OCI-M2 (cell line): ENCODE measurements around the gene CSNK2B.
A peak's percentile ranks its signal among the peaks of the same experiment; 100 is the strongest.
"Not testable (repeated sequence)": the region's sequence is repeated elsewhere in the genome, so short reads cannot be mapped to it uniquely, and the experiment has no call there.

Experiments
- DNase-seq: peaks from one replicate; lab custom pipeline; 2025; ENCODE audit not compliant: unreplicated experiment; lab: John Stamatoyannopoulos, UW

The CSNK2B gene

DNA sequence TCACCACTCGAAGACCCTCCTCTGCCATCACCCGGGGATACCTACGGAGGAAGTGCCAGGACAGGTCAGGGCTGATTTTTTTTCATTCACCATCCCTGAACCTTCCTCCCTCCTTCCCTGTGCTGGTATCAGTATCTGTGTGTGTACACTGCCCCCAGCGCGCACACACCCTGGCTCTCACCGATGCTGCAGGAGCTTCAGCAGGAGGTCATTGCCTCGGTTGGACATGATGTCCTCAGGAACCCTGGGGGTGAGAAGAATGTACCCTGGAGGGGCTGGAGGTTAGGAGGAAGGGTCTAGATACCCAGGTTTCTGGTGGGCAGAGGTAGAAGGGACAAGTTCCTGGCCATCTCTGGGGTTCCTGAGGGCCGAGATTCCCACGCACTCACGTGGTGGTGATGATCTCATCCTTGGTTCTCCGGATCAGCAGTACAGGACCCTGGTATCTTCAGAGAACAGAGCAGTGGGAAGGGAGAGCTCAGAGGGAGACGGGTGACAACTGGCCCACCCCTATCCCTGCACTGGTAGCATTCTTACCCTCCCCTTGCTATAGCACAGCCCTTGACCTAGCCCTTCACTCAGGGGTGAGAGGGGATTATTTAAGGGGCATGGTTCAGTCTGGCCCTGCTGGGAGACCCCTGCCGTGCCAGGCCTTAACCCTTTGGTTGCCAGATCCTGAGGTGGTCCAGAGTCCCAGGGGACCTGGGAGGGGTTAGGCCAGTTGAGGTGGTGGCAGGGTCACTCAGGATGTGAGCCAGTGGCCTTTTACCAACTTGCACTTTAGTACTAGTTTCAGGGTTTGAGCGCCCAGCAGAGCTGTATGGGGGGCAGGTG is 22.2 kb downstream of the CSNK2B start:
- no peak for DNase-seq

DNA sequence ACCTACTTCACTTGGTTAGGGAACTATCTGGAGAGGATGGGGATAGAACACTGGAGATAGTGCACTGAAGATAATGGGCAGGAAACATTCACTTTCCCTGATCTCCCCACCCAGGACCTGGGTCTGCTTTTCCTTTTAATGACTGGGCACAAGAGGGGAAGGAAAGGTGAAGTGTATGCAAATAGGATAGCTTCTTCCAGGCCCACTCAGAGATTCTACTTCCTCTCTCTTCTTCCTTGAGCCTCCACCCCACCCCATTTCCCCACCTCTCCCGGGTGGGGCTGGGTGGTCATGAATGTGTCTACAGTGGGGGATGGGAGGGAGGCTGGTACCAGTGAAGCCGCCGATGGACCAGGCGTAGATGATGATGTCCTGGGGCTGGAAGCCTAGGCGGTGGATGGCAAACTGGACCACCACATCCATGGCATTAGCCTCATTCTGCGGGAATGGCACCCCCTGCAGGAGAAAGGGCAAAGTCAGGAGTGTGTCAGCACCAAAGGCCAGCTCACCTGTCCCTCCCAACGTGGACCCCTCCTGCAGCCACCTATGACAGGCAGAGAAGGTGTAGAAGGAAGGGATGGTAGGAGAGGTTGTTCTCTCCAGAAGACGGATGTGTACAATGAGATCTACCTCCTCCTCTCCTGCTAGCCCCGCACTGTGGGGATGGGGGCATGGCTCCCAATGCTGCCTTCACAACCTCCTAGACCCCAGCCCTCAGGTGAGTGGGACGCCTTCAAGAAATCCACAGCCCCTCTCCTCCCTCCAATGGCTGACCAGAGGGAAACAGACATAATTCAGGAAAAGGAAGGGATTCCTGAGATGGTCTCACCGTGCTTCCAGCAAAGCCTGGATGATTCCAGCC is 23.6 kb downstream of the CSNK2B start:
- no peak for DNase-seq

- peak; percentile 70 for DNase-seq
Measured at GRCh38 chr6:31690231-31691077, 24.6 kb downstream of the CSNK2B start.

- no peak for DNase-seq
Measured at GRCh38 chr6:31691078-31691463, 25.2 kb downstream of the CSNK2B start.

GRCh38 chr6:31691564-31692108 is 25.8 kb downstream of the CSNK2B start:
- no peak for DNase-seq

GRCh38 chr6:31692353-31692752 is 26.5 kb downstream of the CSNK2B start:
- no peak for DNase-seq

DNA sequence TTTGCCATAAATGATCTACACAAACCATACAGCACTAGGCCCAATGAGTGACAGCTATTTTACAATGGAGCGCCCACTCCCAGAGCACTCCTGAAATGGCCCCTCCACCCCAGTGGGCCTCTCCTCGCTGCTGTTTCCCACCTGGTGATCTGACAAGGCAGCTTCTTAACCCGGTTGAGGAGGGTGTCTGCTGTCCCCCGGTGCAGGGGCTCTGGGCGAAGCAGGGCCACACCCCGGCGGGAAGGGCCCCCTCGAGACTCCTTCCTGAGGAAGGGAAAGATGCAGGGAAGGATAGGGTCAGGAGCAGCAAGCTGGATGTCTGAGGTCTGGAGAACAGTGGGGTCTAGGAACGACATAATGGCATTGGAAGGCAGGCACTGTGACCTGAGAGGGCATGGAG is 27.0 kb downstream of the CSNK2B start:
- DNase-seq = no peak

DNA sequence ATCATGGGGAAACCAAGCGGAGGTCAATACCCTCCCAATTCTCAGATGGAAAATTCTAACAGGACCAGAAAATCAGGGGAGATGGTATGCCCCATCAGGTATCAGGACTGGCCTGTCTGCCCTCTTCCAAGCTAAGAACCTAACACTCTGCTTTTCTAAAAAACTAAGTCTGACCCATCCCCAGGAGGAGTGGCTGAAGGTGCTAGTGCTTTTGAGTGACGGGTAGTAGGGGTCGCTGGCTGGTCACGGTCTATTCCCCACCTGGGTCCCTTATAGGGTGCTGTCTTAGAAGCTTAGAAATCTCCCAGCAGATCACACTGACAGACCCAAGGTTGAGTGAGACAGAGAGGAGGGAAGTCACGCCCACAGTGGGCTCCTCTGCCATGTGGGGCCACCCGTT is 27.7 kb downstream of the CSNK2B start:
- no peak for DNase-seq

DNA sequence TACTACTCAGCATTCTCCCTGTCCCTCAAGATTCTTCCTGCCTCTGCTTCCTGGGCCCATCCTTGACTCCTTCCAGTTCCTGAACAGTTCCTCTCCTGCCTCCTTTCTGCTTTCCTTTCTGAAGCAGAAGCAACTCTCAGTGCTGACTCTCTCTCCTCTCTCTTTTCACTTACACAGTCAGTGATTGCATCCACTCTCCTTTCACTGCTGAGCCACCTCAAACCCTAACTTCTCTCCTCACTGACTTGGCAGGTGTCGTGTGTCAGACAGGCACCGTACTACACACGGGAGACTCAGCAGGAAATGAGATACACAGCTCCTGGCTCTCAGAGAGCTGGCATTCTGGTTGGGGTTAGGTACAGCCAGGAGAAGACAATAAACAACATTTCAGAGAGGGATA is 31.7 kb downstream of the CSNK2B start:
- no peak for DNase-seq

GRCh38 chr6:31700740-31701401 is 35.0 kb downstream of the CSNK2B start:
- no peak for DNase-seq

DNA sequence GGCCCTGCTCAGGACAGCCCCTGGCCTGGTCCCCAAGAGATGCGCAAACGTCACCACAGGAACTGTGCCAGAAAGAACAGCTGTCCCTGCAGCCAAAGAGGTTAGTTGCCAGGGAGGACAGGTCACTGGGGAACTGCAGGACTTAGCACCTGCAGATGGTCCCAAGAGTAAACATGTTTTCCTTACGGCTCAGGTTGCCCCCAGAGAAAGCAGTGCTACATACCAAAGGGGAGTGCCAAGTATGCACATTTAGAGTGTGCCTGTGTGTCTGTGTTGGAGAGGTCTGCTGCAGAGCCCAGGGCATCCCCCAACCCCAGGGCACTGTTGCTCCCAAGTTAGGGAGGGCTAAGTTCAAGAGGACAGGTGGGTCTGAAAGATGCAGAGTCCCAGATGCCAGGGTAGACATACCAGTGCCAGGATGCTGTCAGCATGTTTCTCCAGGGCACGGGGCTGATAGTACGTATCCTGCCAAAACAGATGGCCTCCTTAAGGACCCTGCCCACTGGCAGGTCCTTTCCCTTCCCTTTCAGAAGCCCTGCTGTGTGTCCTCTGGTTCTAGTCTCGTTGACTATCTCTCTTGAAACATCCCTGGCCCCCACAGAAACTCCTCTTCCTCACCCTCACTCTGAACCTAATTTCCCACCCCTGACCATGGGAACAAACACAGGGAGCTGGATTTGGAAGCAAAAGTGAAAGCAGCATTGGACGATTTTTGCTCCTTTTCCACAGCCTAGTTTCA is 36.0 kb downstream of the CSNK2B start:
- DNase-seq = no peak

- DNase-seq = no peak
Measured at GRCh38 chr6:31702405-31702818, 36.5 kb downstream of the CSNK2B start.

DNA sequence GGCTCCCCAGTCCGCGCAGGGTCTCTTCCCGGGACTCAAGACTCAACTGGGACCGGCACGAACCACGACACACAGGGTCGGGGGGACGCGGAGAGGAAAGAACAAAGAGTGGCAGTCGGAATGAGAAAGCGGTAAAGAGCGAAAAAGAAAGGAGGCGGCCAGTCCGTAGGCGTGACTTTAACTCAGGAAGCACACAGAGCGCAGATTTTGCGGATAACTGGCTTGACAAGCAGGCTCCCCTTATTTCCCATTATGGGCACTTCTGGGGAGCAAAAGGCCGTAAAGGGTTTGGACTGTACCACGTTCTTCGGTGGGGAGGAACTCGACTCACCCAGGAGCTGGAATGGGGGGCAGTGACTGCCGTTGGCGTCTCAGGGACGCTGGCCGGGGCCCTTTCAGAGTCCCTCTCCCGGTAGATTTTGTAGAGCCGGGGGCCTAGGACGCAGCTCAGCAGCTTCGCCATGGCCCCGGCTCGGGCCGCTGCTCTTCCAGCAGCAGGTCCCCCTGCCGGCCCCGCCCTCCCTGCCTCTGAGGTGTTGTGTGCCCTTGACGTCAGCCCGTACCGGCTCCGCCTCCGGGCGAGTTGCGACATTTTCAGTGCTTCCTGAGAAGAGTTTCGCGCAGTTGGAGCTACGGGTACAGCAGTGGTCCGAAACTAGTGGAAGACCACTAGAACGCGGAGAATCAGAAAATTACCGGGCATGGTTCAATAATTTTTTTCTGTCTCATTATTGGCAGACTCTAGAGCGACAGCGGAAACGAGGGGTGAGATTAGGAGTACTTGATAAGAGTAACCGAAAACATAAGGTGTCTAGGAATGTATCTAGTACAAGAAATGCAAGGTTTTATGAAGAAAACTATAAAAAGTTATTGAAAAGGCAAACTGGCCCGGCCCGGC is 37.2 kb downstream of the CSNK2B start, which contains the start of gene ABHD16A:
Gene ABHD16A (minus strand): TSS at position 506 of the 898 bp plus-strand sequence. CDS start 43 bp downstream, at position 463.
- DNase-seq = peak; percentile 92

DNA sequence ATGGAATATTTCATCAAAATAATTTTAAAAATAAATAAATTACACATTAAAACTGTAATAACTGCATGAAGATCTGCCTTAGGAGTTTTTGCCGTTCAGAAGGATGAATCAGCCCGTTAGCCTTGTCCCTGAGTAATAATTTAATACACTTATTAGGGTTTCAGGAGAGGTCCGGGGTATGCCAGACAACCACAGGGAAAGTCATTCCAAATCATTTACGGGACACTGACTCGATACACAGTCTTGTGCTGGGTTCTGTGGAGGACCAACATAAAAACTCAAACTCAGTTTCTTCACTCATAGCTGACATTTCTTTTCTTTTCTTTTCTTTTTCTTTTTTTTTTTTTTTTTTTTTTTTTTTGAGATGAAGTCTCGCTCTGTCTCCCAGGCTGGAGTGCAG is 40.1 kb downstream of the CSNK2B start:
- no peak for DNase-seq

DNA sequence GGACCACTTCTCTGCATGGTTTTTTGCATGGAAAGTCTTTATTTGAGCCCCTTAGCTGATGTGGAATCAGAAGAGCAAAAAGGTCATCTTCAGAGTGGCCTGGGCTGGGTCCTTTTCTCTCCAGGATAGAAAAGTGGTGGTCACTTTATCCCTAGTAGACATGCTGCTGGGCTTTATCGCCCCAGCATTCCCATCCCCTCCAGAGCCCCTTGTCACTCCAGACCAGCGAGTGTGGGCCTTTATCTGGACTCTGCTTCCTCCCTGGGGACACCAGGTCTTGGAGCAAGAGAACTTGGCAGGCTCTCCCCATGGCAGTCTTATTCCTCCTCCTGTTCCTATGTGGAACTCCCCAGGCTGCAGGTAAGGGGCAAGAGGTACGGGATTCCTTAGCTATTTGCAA is 40.7 kb downstream of the CSNK2B start, which contains the start of gene LY6G6F:
Gene LY6G6F (plus strand): TSS at position 268 of the 400 bp plus-strand sequence. CDS start 41 bp downstream, at position 309.
- peak; percentile 68 for DNase-seq

GRCh38 chr6:31707701-31708100 is 41.8 kb downstream of the CSNK2B start:
- DNase-seq = no peak

GRCh38 chr6:31708224-31708623 is 42.3 kb downstream of the CSNK2B start:
- DNase-seq = no peak

GRCh38 chr6:31709157-31709556 is 43.3 kb downstream of the CSNK2B start:
- DNase-seq = not testable (repeated sequence)
